GM19438 (cell line): ENCODE data around the gene CTNNA1.

ENCODE experiments used
- ATAC-seq: cut with Tn5 transposase; IDR thresholded peaks from one replicate; pipeline ENCODE4 v1.9.1; 2021; ENCODE audit warnings: low read depth; ENCODE audit not compliant: unreplicated experiment

CTNNA1 gene

DNA sequence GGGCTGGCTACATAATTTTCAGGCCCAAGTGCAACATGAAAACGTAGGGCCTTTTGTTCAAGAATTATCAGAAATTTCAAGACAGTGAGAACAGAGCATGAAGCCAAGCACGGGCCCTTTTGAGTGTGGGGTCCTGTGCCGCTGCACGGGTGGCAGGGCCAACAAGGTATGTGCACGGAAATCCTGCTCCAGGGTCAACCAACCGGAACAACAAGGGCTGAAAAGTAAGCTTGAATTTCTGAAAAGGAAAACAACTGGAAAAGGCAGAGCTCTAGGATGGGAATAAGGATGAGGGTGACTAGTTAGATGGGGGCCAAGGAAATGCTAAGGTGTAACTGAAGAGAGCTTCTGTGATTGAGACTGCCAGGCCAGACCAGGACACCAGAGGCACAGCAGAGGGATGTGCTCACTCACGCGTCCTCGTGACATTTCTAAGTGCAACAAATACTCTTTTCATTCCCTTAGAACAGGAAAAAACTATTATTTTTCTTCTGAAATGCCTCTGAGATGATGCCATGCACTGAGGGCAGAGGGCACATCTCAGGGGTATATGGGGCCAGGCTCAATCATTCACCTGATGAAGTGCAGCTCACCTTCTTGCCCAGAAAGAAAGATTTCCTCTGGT lies 202.6 kb downstream of the CTNNA1 start:
- no peak for ATAC-seq

DNA sequence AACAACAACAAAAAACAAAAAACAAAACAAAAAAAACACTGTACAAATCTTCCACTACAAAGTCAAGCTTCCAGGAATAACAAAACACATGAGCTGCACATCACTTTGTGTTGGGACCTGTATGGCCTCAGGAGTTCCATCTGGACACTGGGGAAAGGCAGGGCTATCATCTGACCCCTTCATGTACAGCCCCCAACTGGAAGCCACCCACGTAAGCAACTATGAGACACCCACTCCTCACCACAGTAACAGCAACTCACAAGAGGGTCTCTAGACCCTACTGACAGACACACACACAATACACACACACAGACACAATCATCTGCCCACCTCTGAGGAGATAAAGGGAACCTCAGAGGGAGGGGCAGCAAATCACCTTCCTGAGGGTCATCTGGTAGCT lies 203.6 kb downstream of the CTNNA1 start:
- ATAC-seq, result no peak

DNA sequence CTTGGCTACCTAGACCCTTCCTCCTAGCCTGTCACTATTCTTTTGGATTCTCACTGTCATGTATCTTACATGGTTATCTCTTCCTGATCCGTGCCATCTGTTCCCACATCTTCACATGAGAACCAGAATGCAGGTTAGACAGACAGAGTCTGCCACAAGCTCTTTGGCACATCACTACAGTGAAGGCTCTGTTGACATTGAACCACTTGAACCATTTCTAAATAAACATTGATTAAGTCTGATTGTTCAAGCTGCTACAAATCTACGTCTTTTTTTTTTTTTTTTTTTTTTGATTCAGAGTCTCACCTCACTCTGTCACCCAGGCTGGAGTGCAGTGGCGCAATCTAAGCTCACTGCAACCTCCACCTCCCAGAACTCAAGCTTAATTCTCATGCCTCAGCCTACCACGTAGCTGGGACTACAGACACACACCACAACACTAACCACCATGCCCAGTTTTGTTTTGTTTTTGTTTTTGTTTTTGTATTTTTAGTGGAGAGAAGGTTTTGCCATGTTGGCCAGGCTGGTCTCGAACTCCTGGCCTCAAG lies 207.0 kb downstream of the CTNNA1 start:
- no peak for ATAC-seq

DNA sequence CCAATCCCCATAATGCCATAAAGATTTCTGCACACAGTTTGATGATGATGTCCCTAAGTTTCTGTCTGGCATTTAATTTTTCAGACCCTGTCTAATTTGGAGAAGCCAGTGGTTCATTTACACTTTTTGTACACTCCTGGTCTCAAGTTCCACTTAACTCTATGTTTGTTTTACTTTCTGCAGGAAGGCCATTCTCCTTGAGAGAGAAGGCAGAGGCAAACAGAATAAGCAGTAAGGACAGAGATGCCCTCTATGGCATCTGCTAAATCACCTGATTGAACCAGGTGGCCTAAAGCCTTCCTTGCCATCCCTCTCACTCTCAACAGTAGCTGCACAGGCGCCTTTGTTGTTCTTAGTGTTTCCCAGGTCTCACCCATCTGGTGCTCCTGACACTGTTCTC lies 208.0 kb downstream of the CTNNA1 start:
- ATAC-seq, result no peak

DNA sequence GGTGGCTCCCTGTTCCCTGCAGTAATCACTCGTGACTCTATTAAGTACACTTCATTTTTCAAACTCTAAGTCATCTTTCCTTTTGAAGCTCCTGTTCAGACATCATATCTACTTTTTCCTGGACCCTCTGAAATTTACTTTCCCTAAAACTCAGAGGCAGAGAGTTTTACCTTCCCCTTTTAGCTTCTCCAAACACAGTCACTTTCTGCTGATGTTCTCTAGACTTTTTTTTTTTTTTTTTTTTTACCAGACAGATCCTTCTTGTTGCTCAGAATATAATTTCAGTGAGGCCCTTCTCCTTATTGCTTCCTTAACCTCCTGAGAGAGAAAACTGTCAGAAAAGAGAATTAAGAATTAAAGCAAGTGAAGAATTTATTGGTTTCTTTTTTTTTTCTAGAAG lies 208.5 kb downstream of the CTNNA1 start:
- ATAC-seq, result no peak

DNA sequence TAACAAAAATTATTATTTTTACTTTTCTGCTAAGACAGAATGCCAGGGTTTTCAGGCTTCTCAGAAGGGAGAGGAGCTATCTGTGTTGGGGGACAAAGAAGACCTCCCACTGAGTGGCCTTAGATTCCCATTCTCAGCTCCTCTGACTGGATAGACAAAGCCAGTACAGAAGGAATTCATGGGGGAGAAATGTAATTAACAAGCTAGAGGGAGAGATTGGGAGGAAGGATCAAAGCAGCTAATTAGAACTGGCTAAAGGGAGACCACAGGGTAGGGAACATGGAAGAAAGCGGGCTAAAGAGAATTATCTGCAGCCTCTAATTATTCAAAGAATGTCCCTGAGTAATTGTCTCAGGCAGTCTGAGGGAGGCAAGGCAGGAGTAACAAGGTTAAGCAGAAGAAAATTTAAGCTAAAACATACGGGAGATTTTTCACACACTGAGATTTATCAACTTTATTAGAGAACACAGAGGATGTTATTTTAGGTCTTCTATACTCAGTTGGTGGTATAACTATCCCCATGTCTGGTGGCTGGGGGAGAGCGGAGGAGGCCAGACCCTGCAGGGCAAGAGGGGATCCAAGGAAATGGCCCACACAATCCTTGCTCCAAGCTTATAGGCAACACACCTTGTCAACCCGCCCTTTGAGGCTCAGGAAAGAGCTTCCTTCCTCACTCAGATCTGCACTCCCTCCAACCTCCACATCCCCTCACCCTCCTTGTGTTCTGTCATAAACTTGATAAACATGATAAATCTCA lies 209.6 kb downstream of the CTNNA1 start:
- no peak for ATAC-seq

DNA sequence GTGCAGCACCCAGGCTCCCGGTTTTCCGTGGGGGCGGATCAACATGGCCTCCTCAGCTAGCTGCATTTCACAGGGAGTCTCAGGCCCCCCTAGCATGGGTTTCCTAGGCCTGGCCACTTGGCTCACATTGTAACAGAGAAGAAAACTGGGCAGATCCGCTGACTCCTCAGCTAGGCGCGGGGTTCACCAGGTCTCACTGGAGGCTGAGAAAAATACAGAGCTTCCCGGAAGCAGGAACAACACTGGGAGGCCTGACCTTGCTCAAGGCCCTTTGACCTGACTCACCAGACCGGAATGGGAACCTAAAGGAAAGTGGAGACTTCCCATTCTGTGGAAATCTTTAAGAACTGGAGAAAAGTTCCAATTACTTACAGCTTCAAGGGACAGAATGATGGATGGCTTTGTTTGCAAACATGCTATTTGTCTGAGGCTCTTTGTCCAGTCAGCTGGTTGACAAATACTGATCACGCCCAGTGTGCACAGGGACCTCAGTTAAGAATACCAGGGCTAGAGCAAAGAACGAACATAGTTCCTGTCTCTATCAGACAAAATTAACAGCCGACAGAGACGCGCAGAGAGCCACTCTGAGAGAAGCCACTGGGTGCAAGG lies 210.6 kb downstream of the CTNNA1 start:
- no peak for ATAC-seq

DNA sequence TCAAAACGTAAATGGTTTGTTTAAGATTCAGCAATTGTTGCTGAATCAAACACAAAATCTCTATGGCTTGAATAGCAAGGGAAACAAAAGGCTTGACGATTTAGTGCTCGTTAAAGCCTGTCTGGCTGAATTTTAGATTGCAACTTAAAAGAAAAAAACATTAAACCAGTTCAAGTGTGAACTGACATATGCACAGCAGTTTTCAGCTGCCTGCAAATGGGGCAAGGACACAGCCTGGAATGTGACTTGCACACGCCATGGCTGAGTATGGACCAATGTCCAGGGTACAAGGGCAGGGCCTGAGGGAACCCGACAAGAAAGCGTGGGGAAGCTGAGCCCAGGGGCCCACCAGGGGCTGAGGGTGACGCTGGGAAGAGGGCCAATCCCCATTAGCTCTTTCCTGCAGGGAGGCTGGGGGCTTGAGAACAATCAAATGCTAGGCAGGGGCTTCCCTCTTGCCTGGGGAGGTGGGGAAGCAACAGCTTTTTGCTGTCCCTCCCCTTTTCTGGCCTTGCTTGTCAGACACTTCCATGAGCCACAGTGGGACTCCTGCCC lies 211.5 kb downstream of the CTNNA1 start:
- ATAC-seq, result no peak

DNA sequence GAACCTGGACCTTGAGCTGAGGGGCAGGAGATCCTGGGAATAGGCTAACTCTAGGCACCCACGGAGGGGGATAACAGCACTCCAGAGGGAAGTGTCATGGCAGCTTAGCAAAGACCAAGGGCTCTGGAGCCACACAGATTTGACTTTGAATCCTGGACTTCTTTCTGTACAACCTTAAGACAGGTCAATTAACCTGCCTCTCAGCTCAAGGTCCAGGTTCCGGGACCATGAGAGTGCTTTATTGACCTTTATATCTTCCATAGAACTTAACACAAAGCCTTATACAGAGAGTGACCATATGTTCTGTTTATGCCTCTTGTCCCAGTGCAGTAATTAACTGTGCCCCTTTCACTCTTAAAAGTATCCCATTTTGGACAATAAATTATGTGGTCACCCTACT lies 212.4 kb downstream of the CTNNA1 start:
- no peak for ATAC-seq

DNA sequence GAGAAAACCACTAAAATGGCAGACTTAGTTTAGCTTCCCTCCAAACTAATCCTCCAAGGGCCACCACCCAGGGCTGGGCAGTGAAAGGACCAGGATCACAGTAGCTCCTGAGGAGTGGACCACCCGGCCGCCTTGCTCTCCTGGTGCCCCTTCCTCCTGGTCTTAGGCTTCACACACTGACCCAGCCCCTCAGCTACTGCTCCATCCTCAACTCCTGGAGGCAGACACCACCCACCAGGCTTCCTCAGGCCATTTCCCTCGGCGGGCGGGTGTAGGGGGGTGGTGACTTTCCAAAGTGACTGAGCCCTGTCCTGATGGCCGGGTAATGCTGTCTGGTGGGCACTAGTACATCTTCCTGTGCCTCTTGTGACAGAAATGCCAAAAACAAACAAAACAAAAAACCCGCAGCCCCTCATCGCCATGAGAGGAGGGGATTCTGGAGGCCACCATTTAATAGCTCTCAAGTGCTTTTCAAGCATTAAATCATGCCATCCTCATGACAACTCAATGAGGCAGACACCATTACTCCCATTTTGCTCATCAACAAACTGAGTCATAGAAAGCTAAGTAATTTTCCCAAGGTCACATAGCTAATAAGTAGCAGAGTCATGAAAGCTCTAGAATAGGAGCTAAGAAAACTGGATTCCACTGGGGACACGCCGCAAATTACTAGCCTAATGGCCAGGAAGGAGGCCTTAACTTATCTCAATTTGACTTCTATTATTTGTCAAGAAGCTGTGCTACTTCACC lies 213.2 kb downstream of the CTNNA1 start:
- ATAC-seq, result no peak

DNA sequence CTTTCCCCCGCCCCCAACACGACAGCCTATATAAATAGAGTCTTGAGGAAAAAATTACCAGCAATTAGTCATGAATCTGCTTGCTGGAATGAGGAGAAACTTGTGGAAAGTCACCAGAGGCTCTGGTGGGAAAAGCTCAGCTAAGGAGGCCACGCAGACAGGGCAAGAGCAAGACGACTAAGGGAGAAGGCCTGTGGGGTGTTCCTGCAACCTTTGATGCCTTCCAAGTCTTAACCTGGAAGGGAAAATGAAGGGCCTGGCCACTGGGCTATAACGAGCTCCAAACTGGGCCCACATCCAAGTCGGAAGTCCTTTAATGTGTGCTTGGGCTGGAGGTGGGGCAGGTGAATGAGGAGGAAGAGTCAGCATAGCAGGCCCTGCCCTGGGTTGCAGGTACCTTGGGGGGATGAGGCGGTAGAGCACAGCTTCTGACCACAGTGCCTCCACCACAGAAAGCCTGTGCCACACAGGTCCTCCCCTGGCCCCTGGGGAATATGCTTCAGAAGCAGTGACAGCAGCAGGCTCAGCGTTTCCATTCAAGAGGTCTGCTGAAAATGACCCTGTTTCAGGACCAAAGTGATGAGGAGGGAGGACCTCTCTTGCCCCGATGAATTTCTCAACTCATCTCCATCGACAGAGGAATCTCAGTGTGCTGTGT lies 214.7 kb downstream of the CTNNA1 start:
- ATAC-seq, result no peak

DNA sequence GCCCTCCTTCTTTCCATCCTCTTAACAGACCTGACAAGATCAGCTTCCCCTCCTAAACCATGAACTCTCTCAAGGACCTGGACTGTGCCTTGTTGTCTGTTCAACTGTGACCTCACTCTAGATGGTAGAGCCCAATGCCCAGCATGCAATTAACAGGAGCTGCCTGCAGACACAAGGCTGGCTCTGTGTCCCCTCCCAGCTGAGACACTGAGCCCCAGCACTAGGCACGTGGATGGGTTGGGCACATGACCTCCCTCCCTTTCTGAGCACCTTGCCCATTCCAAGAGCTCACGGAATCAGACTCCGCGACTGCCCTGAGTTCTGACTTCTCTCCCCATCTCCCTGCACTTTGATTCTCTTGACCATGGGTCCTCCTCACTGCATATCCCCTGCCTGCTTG lies 215.4 kb downstream of the CTNNA1 start:
- no peak for ATAC-seq

DNA sequence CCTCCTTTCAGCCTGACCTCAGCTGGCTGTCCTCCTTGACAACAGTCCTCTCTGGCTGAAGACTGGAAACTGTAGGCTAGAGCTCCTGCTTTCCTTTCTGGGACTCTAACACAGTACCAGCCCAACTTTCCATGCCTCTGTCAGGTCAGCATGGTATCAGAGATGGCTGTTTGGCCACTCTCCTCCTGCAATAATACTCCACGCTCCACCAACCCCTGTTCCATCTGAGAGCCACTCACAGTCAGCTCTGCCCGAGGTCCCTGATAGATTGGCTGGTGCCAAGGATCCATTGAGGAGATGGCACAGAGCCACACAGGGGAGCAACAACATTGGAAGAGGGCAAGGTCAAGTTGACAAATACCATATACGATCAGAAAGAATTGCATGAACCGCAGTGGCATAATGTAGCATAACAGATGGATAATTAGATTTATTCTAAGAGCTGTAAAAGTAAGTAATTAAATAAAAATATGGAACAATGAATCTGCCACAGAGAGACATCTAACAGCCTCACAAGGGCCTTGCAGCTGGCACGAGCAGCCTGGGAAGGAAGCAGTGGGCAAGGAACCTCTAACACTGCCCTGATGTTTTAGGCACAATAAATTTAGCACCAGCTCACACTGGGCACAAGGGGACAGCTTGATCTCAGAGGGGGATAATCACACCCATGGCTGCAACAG lies 216.2 kb downstream of the CTNNA1 start:
- no peak for ATAC-seq

DNA sequence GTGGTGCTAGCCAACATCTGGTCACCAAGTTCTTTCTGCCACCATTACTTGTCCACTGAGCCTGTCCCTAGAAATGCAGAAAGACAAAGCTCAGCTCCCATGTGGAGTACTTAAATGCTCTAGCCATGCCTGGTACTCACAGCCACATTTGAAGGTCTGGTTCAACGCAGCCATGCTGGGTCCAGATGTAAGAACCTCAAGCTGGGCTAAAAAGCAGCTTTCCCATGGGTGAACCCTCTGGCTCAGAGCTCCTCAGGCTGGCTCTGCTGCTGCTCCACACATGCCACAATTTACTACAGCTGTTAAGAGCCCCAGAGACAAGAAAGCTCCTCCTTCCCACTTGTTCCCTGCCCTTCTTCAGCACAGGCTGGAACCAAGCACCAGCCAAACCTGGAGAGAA lies 219.0 kb downstream of the CTNNA1 start:
- no peak for ATAC-seq

DNA sequence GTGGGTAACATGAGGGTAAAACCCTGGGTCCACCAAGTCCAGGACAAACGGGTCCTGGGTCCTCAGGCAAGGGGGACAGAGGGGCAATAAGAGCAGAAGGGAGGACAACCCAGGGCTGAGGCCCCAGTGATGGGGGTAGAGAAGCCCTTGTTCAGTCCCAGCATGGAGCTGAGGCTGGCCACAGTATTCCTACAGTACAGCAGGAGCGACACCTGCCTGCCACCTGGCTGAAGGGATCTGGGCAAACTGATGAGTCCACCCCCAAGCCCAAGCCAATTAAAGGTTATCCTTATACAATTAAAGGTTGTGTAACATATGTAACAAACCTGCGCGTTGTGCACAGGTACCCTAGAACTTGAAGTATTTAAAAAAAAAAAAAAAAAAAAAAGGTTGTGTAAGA lies 219.6 kb downstream of the CTNNA1 start:
- no peak for ATAC-seq

DNA sequence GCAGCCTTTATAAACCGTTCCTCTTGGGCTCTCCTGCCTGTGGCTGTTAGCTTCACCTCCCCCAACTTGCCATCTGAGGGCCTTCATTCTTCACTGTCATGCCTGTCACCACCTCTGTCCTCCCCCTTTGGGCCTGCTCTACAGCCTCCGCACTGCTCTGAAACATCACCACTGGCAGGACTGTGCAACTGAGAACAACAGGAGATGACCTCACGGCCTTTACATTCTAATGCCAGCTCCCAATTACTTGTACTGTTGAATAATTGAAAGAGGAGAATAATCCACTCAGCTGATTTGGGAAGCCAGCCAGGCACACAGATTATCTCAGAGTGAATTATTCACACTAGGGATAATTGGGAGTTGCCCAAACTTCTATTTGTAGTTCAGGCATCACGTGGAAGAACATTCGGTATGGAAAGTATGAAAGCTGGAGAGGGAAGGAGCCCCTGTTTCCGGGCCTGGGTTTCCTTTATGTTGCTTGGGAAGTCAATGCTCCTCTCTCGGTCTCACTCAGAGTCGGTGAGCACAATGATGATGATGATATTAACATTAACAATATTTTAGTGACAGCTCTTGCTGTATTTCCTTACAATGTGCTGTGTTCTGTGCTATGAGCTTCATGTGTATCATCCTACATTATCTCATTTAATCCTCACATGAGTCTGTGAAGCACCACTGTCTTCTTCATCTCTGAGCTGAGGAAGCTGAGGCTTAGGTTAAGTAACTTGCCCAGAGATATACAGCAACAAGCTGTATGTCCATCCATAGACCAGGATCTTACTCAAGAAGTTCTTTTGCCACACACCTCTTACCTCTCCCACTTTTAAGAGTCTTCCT lies 221.2 kb downstream of the CTNNA1 start:
- no peak for ATAC-seq

DNA sequence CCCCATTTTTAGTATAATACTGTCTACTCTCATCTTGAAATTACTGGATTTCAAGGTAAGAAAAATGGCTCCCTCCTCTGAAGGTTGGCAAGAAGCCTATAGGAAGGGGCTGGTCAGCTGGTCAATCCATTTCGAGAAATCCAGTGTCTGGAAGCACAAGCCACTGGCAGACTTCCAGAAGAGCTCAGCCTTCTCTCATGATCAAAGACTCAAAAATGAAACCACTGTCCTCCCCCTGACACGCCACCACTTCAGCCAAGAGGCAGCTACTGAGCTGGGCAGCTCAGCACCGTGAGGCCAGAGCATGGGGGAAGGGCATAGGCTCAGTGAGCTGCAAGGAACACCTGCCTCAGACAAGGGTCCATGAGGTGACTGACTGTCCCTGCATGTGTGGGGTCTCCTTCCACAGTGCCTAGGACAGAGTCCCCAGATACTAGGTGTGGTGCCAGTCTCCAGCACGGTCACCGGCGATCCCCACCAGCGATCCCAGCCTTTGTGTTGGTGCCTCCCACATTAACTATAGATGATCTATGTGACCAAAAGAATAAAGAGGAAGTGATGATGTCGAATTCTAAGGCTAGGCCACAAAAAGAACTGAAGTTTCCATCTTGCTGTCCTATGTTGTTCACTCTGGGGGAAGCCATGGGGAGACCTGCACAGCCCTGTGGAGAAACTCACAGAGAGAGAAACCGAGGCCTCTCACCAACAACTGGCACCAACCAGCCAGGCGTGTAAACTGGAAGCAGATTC lies 222.0 kb downstream of the CTNNA1 start:
- ATAC-seq, result no peak

DNA sequence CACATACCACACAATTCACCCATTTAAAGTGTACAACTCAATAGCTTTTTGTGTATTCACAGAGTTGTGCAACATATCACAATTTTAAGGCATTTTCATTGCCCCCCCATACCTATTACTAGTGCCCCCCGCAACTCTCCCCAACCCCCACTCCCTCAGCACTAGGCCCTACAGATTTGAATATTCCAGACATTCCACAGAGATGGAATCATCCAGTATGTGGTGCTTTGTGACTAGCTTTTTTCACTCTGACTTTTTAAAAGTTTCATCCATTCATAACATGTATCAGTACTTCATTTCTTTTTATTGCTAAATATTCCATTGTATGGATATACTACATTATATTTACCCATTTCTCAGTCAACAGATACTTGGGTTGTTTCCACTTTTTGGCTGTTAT lies 224.9 kb downstream of the CTNNA1 start:
- ATAC-seq, result no peak
